GM18873 (cell line): ENCODE results near the gene ANKRD33B.
"Not testable (repeated sequence)": the region's sequence is repeated elsewhere in the genome, so short reads cannot be mapped to it uniquely, and the experiment has no call there.

ENCODE experiments used
- ATAC-seq: cut with Tn5 transposase; IDR thresholded peaks from one replicate; pipeline ENCODE4 v1.9.1; 2021; ENCODE audit warnings: mild to moderate bottlenecking, moderate library complexity, moderate number of reproducible peaks; ENCODE audit not compliant: unreplicated experiment, low FRiP score

The ANKRD33B gene

GRCh38 chr5:10591159-10591558 is 27.3 kb downstream of the ANKRD33B start:
- ATAC-seq, result no peak

GRCh38 chr5:10591966-10592365 is 28.1 kb downstream of the ANKRD33B start:
- ATAC-seq, result no peak

GRCh38 chr5:10592601-10593000 is 28.7 kb downstream of the ANKRD33B start:
- ATAC-seq, result peak; percentile 71

- no peak for ATAC-seq
These were observed 29.8 kb downstream of the ANKRD33B start for GRCh38 chr5:10593531-10594181.

- no peak for ATAC-seq
These were observed 30.8 kb downstream of the ANKRD33B start for GRCh38 chr5:10594591-10595210.

GRCh38 chr5:10595293-10595671 is 31.4 kb downstream of the ANKRD33B start:
- ATAC-seq, result no peak

- ATAC-seq, result no peak
These were observed 31.9 kb downstream of the ANKRD33B start for GRCh38 chr5:10595672-10596309.

- no peak for ATAC-seq
These were observed 32.4 kb downstream of the ANKRD33B start for GRCh38 chr5:10596310-10596703.

- no peak for ATAC-seq
These were observed 33.1 kb downstream of the ANKRD33B start for GRCh38 chr5:10596886-10597451.

- ATAC-seq, result no peak
These were observed 35.2 kb downstream of the ANKRD33B start for GRCh38 chr5:10599113-10599512.

- ATAC-seq, result no peak
These were observed 36.0 kb downstream of the ANKRD33B start for GRCh38 chr5:10599862-10600284.

- ATAC-seq, result peak; percentile 74
These were observed 36.9 kb downstream of the ANKRD33B start for GRCh38 chr5:10600626-10601245.

GRCh38 chr5:10601246-10602030 is 37.6 kb downstream of the ANKRD33B start:
- ATAC-seq, result peak; percentile 32

- ATAC-seq, result no peak
These were observed 38.3 kb downstream of the ANKRD33B start for GRCh38 chr5:10602031-10602806.

GRCh38 chr5:10604975-10605374 is 41.1 kb downstream of the ANKRD33B start:
- no peak for ATAC-seq

- ATAC-seq, result not testable (repeated sequence)
These were observed 42.8 kb downstream of the ANKRD33B start for GRCh38 chr5:10606632-10607022.

- peak; percentile 93 for ATAC-seq
These were observed 43.3 kb downstream of the ANKRD33B start for GRCh38 chr5:10607023-10607665.

- ATAC-seq, result peak; percentile 39
These were observed 43.8 kb downstream of the ANKRD33B start for GRCh38 chr5:10607666-10608073.

- ATAC-seq, result peak; percentile 0
These were observed 44.2 kb downstream of the ANKRD33B start for GRCh38 chr5:10608081-10608480.
